HepG2 (cell line): ENCODE measurements around the gene MS4A6E. TPM values are rescaled to one million over a fixed set of nuclear protein-coding genes. Genes with fewer than 3 reads are reported as not detected.

Experiments
- AGO1 ChIP-seq: fragments of 200-400 bp; formaldehyde crosslinking; IDR thresholded peaks from 2 replicates; pipeline ENCODE4 v1.6.1; 2017; ENCODE audit warnings: mild to moderate bottlenecking, low read depth, low read length, moderate library complexity; ENCODE audit not compliant: poor library complexity, severe bottlenecking
- NFRKB ChIP-seq: fragments of 450-650 bp; IDR thresholded peaks from 2 replicates; pipeline ENCODE4 v1.6.1; 2017
- RARA ChIP-seq: IDR thresholded peaks from 2 replicates; pipeline ENCODE4 v1.6.1; 2016; ENCODE audit warnings: missing genetic modification reagents, missing compliant biosample characterization
- RFXANK ChIP-seq: IDR thresholded peaks from 2 replicates; pipeline ENCODE4 v1.6.1; 2016
- SMAD3 ChIP-seq: sonication (generic); formaldehyde crosslinking; IDR thresholded peaks from 2 replicates; pipeline ENCODE4 v1.4.0; 2020; ENCODE audit warnings: missing genetic modification reagents
- SPEN ChIP-seq: sonication (generic); formaldehyde crosslinking; IDR thresholded peaks from 2 replicates; pipeline ENCODE4 v1.5.1; 2020; ENCODE audit warnings: low read depth, mild to moderate bottlenecking, missing genetic modification reagents
- TEAD3 ChIP-seq: optimal IDR thresholded peaks from 2 replicates; pipeline ENCODE3; 2016; ENCODE audit warnings: borderline replicate concordance
- TRIM24 ChIP-seq: sonication (generic); formaldehyde crosslinking; IDR thresholded peaks from 2 replicates; pipeline ENCODE4 v1.8.0; 2022; ENCODE audit warnings: mild to moderate bottlenecking, missing genetic modification reagents
- ZBTB40 ChIP-seq, 2 experiments: fragments of 450-650 bp in 1 of 2; sonication (generic) in 1 of 2; formaldehyde crosslinking in 1 of 2; IDR thresholded peaks; 2 replicates each; pipeline versions ENCODE4 v1.6.1 to v1.8.0; 2016 to 2022; ENCODE audit warnings: antibody characterized with exemption in 1 of 2, mild to moderate bottlenecking in 1 of 2, missing genetic modification reagents in 1 of 2
- ZNF333 ChIP-seq: sonication (generic); formaldehyde crosslinking; IDR thresholded peaks from 2 replicates; pipeline ENCODE4 v1.4.0; 2020; ENCODE audit warnings: mild to moderate bottlenecking, missing genetic modification reagents, borderline replicate concordance
- ZNF569 ChIP-seq: sonication (generic); formaldehyde crosslinking; IDR thresholded peaks from 2 replicates; pipeline ENCODE4 v1.5.0; 2020; ENCODE audit warnings: mild to moderate bottlenecking, missing genetic modification reagents, moderate library complexity, borderline replicate concordance
- ZNF784 ChIP-seq: sonication (generic); formaldehyde crosslinking; IDR thresholded peaks from 2 replicates; pipeline ENCODE4 v1.5.1; 2020; ENCODE audit warnings: missing genetic modification reagents, mild to moderate bottlenecking, borderline replicate concordance
- polyA plus RNA-seq, 8 experiments: library from polyadenylated mRNA; depleted of rRNA in 3 of 8; stranded (reverse) in 7 of 8; unstranded in 1 of 8; fragments of >200 nt; fragmentation: Illumina TruSeq in 4 of 8; extraction: Trizol in 4 of 8; gene quantifications; 2 replicates each; pipeline versions ENCODE4 v1.2.1 to v1.2.3, GENCODE V29; 2011 to 2016; ENCODE audit warnings: low read depth in 4 of 8, missing spikeins in 1 of 8, mixed read lengths in 1 of 8; ENCODE audit not compliant: insufficient read depth in 1 of 8
- total RNA-seq, 5 experiments: library from RNA; depleted of rRNA; stranded (reverse); fragments of >200 nt; fragmentation: Illumina TruSeq; extraction: Trizol; gene quantifications; 2 replicates each; pipeline ENCODE4 v1.2.3, GENCODE V29; 2016; ENCODE audit warnings: low read depth in 1 of 5
- TF ChIP-seq, protein P1 (sequence below): sonication (generic); formaldehyde crosslinking; IDR thresholded peaks from 2 replicates; pipeline ENCODE4 v1.5.0; 2020; ENCODE audit warnings: mild to moderate bottlenecking, missing genetic modification reagents, borderline replicate concordance

Gene MS4A6E
- total and polyA plus RNA-seq, 2 of the 13 experiments (the other 11 are each of a cell fraction or from before 2014, with no cell fraction given), result not detected

DNA sequence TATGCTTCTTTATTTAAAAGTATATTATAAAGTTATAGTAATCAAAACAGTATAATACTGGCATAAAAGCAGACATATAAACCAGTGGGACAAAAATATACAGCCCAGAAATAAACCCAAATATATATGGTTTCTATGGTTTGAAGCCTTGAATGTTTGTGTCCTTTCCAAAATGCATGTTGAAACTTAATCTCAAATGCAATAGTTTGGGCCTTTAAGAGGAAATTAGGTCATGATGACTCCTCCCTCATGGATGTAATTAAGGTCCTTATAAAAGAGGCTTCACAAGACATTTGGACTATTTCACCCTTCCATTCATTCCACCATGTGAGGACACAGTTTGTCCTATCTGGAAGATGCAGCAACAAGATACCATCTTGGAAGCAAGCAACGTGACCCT, at the start of gene MS4A6E (continued):
- TF ChIP-seq ZBTB40 (IDR thresholded peaks at IDR 0.05), result no peak
- TF ChIP-seq ZBTB40 (CRISPR knock-in tag; IDR thresholded peaks at IDR 0.05), result no peak
- no peak for TF ChIP-seq ZNF784 (CRISPR knock-in tag)
- no peak for TF ChIP-seq SMAD3 (CRISPR knock-in tag)
- TF ChIP-seq TEAD3 (CRISPR knock-in tag), result no peak
- no peak for TF ChIP-seq RARA (CRISPR knock-in tag)
- no peak for TF ChIP-seq RFXANK
- TF ChIP-seq NFRKB, result no peak
- TF ChIP-seq ZNF569 (CRISPR knock-in tag), result no peak
- TF ChIP-seq TRIM24 (CRISPR knock-in tag), result no peak
- no peak for TF ChIP-seq ZNF333
- TF ChIP-seq, protein P1, sequence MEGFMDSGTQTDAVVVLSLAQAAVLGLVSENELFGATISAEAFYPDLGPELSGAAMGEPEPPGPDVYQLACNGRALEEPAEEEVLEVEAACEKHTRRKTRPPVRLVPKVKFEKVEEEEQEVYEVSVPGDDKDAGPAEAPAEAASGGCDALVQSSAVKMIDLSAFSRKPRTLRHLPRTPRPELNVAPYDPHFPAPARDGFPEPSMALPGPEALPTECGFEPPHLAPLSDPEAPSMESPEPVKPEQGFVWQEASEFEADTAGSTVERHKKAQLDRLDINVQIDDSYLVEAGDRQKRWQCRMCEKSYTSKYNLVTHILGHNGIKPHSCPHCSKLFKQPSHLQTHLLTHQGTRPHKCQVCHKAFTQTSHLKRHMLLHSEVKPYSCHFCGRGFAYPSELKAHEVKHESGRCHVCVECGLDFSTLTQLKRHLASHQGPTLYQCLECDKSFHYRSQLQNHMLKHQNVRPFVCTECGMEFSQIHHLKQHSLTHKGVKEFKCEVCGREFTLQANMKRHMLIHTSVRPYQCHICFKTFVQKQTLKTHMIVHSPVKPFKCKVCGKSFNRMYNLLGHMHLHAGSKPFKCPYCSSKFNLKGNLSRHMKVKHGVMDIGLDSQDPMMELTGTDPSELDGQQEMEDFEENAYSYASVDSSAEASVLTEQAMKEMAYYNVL, result no peak
- no peak for TF ChIP-seq SPEN (CRISPR knock-in tag)
- TF ChIP-seq AGO1, result no peak
